Cardiac muscle cell (in vitro differentiated cells and primary cell): Measurements from ENCODE around the gene LKAAEAR1. TPM values are rescaled to one million over a fixed set of nuclear protein-coding genes. Genes with fewer than 3 reads are reported as not detected.

Experiments
- DNase-seq, 2 donors: peaks; one replicate each; pipeline versions ENCODE4 v3.0.0 to v3.0.0-alpha.2; 2010 to 2017; ENCODE audit warnings: low read depth in 1 of 2, low spot score in 1 of 2
- H3K27ac ChIP-seq: fragments of 200-600 bp; sonication (generic); 2 replicates; pipeline ENCODE4 v1.5.1; 2016
- H3K27me3 ChIP-seq: fragments of 200-600 bp; sonication (generic); 2 replicates; pipeline ENCODE4 v1.6.0; 2016; ENCODE audit warnings: control low read depth
- H3K36me3 ChIP-seq: fragments of 200-600 bp; sonication (generic); 2 replicates; pipeline ENCODE4 v1.5.1; 2016; ENCODE audit warnings: control low read depth
- H3K4me1 ChIP-seq: fragments of 200-600 bp; sonication (generic); 2 replicates; pipeline ENCODE4 v1.8.1; 2017; ENCODE audit warnings: low read depth, mild to moderate bottlenecking, mixed run types
- H3K4me3 ChIP-seq: fragments of 200-600 bp; sonication (generic); 2 replicates; pipeline ENCODE4 v1.5.1; 2016; ENCODE audit warnings: mild to moderate bottlenecking
- H3K9me3 ChIP-seq: fragments of 200-600 bp; sonication (generic); 2 replicates; pipeline ENCODE4 v1.5.1; 2017; ENCODE audit warnings: low read depth, mild to moderate bottlenecking, control low read depth
- polyA plus RNA-seq: library from polyadenylated mRNA; unstranded; fragments of >200 nt; fragmentation: Nextera tagmentation; extraction: Ambion mirVana; gene quantifications from 2 replicates; pipeline ENCODE4 v1.2.1, GENCODE V29; 2016
- total RNA-seq: library from RNA; depleted of rRNA; stranded (reverse); fragments of >200 nt; gene quantifications from 2 replicates; pipeline ENCODE4 v1.2.3, GENCODE V29; 2016
- TF ChIP-seq, protein P1 (sequence below): IDR thresholded peaks from 2 replicates; pipeline ENCODE4 v1.5.1; 2012; ENCODE audit warnings: low read depth, mild to moderate bottlenecking, low read length

Gene LKAAEAR1
- total and polyA plus RNA-seq, 2 experiments from 2014 or later: 0.21 to 2.2 TPM

DNA sequence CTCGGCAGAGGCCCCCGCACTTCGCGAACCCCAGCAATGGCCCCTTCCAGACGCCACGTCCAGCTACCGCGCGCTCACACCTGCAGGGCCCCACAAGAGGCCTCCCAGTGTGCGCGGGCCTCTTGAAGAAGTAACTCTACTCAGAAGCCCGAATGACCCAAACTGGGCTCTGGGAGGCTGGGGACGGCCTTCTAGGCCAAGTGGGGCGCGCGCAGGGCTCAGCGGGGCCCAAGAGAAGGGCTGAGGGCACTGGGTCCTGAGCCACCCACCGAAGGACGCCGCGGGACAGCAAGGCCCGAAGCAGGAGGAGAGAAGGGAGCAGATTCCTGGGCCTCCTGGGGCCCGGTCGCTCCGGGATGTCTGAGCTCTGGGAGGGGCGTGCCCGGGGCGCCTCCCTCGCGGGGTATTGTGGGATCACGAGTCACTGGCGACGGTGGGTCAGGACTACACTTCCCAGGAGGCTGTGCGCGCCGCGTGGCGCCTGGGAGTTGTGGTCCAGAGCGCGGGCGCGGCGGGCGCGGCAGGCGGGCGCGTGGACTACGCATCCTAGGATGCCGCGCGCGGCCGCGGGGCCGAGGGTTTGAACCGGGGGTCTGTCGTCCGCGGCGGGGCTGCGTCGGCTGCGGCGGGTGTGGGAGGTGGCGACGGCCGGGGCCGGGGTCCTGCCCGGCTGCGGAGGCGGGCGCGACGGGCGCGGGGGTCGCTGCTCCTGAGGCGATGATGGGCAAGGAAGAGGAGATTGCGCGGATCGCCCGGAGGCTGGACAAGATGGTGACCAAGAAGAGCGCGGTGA lies 21.4 kb downstream of the LKAAEAR1 start, which contains the start of gene TCEA2:
Gene TCEA2, plus strand, starts transcription at position 603 of the 793 bp plus-strand sequence. Its CDS starts 115 bp downstream, at position 718.
- H3K4me1 ChIP-seq: peaks cover 10% of the 10 kb centered on the region
- H3K27ac ChIP-seq: peak within 1 kb of the TSS; percentile 94
- H3K36me3 ChIP-seq: no peaks in the 10 kb centered on the region
- no peaks in the 10 kb centered on the region for H3K9me3 ChIP-seq
- peak within 1 kb of the TSS; percentile 88 for H3K4me3 ChIP-seq
- TF ChIP-seq, protein P1, sequence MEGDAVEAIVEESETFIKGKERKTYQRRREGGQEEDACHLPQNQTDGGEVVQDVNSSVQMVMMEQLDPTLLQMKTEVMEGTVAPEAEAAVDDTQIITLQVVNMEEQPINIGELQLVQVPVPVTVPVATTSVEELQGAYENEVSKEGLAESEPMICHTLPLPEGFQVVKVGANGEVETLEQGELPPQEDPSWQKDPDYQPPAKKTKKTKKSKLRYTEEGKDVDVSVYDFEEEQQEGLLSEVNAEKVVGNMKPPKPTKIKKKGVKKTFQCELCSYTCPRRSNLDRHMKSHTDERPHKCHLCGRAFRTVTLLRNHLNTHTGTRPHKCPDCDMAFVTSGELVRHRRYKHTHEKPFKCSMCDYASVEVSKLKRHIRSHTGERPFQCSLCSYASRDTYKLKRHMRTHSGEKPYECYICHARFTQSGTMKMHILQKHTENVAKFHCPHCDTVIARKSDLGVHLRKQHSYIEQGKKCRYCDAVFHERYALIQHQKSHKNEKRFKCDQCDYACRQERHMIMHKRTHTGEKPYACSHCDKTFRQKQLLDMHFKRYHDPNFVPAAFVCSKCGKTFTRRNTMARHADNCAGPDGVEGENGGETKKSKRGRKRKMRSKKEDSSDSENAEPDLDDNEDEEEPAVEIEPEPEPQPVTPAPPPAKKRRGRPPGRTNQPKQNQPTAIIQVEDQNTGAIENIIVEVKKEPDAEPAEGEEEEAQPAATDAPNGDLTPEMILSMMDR: no peak
- peak; percentile 97 to 99 for DNase-seq
- no peaks in the 10 kb centered on the region for H3K27me3 ChIP-seq

DNA sequence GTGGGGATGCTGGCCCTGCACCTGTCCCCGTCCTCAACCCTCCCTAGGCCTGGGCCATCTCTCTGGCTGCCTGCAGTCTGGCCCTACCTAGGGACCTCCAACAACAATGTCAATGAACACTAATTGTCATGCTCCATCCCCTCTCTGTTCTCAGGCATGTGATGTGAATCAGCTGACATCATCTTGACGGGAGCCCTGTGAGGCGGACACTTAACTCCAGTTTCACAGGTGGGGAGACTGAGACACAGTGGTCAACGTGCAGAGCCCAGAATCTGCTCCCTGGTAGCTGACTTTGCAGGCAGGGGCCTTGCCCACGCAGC lies 22.0 kb downstream of the LKAAEAR1 start:
- Histone ChIP-seq H3K4me1 (peaks cover 10% of the 10 kb centered on the region), H3K27ac (peak overlapping the region; percentile 94), H3K4me3 (peak overlapping the region; percentile 88), H3K9me3 (no peaks in the 10 kb centered on the region), H3K36me3 (no peaks in the 10 kb centered on the region), H3K27me3 (no peaks in the 10 kb centered on the region)
- TF ChIP-seq, protein P1: no peak
- DNase-seq: no peak

DNA sequence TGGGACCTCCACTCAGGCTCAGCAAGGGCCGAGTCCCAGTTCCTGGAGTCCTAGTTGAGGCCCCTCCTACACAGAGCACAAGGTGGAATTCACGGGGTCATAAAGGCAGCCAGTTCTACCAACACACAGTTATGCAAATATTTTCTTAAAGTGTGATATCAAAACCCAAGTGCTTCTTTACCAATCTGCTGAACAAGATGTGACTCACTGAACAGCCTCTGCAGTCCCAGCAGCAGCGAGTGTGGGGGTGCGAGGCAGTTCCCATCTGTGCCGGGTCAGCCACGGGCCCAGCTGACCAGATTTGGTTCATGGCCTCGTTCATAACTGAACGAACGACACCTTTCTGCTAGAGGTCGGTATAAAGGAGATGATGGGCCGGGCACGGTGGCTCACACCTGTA lies 25.7 kb downstream of the LKAAEAR1 start:
- Histone ChIP-seq H3K4me3 (no peak overlapping the region), H3K27me3 (no peaks in the 10 kb centered on the region), H3K27ac (no peak overlapping the region), H3K9me3 (no peaks in the 10 kb centered on the region), H3K36me3 (no peaks in the 10 kb centered on the region), H3K4me1 (peaks cover 10% of the 10 kb centered on the region)
- no peak for DNase-seq
- TF ChIP-seq, protein P1: no peak

GRCh38 chr20:64057628-64058498 lies 26.3 kb downstream of the LKAAEAR1 start:
- H3K36me3 ChIP-seq: no peaks in the 10 kb centered on the region
- DNase-seq: peak; percentile 72 to 82
- TF ChIP-seq, protein P1: peak; percentile 81
- no peaks in the 10 kb centered on the region for H3K27me3 ChIP-seq
- no peak overlapping the region for H3K27ac ChIP-seq
- H3K9me3 ChIP-seq: no peaks in the 10 kb centered on the region
- H3K4me3 ChIP-seq: no peak overlapping the region
- H3K4me1 ChIP-seq: peaks cover 10% of the 10 kb centered on the region

DNA sequence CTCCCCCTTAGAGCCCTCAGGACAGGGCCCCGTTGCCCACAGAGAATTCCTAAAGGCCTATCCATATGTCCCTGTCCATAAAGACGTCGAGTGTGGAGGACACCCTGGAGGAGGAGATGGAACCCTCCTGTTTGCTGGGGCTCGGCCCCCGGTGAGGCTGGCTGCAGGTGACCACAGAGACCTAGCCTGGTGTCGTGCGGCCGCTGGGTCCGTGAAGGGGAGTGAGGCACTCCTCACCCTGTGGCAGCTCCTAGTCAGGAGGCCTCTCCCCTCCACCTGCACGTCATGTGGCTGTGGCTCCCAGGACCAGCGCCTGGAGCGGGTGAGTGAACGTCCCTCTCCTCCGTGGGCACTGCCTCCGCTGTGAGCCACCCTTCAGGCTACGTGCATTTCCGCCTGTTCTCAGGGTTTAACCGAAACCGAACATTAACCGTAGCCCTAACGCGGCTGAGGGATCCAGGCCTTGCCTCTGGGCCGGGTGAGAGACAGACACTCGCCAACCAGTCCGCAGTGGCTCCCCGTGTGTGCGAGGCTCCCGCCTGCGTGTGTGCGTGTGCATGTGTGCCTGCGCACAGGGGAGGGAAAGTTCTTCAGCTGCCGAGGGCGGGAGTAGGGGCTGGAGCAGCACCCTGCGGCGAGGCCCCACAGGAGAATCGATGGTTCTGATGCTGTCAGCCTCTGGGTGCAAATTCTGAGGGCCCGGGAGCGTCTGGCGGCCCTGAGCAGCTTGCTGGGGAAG lies 27.1 kb downstream of the LKAAEAR1 start:
- TF ChIP-seq, protein P1: no peak
- no peak overlapping the region for H3K27ac ChIP-seq
- H3K4me1 ChIP-seq: peaks cover 5% of the 10 kb centered on the region
- no peaks in the 10 kb centered on the region for H3K9me3 ChIP-seq
- no peaks in the 10 kb centered on the region for H3K36me3 ChIP-seq
- H3K4me3 ChIP-seq: no peak overlapping the region
- DNase-seq: no peak
- H3K27me3 ChIP-seq: no peaks in the 10 kb centered on the region
